ENCODE results near the gene VEGFD.

VEGFD gene

GRCh38 chrX:15299941-15300851 lies 84.0 kb downstream of the VEGFD start:
- DNase-seq = peak; percentile 12

- DNase-seq = no peak
Measured at GRCh38 chrX:15298780-15299179, 85.4 kb downstream of the VEGFD start.

GRCh38 chrX:15298201-15298600 lies 86.0 kb downstream of the VEGFD start:
- DNase-seq = no peak

Data from hematopoietic multipotent progenitor cell treated with erythropoietin and hydrocortisone succinate and interleukin-3 and kit ligand, for 8 days (in vitro differentiated cells).